Activated CD8-positive, alpha-beta memory T cell treated with anti-CD3 and anti-CD28 coated beads, Interleukin-2, amount 50 U/mL, for 48 hours (primary cell): ENCODE results near the gene DENND1C.
"Not testable (repeated sequence)": the region's sequence is repeated elsewhere in the genome, so short reads cannot be mapped to it uniquely, and the experiment has no call there.

ENCODE experiments used
- DNase-seq: peaks from one replicate; pipeline ENCODE4 v3.0.0-alpha.2; 2020

Gene DENND1C

GRCh38 chr19:6508028-6508771, 26.6 kb upstream of the DENND1C start:
- DNase-seq, result not testable (repeated sequence)

GRCh38 chr19:6503407-6504201, 22.0 kb upstream of the DENND1C start:
- DNase-seq, result no peak

GRCh38 chr19:6501740-6502648, 20.4 kb upstream of the DENND1C start, which contains the start of gene TUBB4A:
TSS of gene TUBB4A (minus strand) at chr19:6502309. CDS start at chr19:6502212, 97 bp downstream.
- DNase-seq, result peak; percentile 75

- DNase-seq, result no peak
Measured at GRCh38 chr19:6500837-6501739, 19.5 kb upstream of the DENND1C start.

- no peak for DNase-seq
Measured at GRCh38 chr19:6499052-6499790, 17.6 kb upstream of the DENND1C start.

GRCh38 chr19:6498294-6499036, 16.9 kb upstream of the DENND1C start:
- DNase-seq, result no peak

GRCh38 chr19:6495947-6496346, 14.4 kb upstream of the DENND1C start:
- DNase-seq, result no peak

GRCh38 chr19:6494438-6495036, 12.9 kb upstream of the DENND1C start:
- DNase-seq, result no peak

GRCh38 chr19:6491802-6492592, 10.4 kb upstream of the DENND1C start:
- no peak for DNase-seq

- DNase-seq, result no peak
Measured at GRCh38 chr19:6490134-6490533, 8.5 kb upstream of the DENND1C start.

- DNase-seq, result no peak
Measured at GRCh38 chr19:6489278-6490061, 7.9 kb upstream of the DENND1C start.

- DNase-seq, result no peak
Measured at GRCh38 chr19:6484831-6485230, 3.2 kb upstream of the DENND1C start.

- DNase-seq, result no peak
Measured at GRCh38 chr19:6484230-6484629, 2.6 kb upstream of the DENND1C start.

- no peak for DNase-seq
Measured at GRCh38 chr19:6483235-6483634, 1.6 kb upstream of the DENND1C start.

- no peak for DNase-seq
Measured at GRCh38 chr19:6482343-6482686, 728 bp upstream of the DENND1C start.

GRCh38 chr19:6480848-6481415, 655 bp downstream of the DENND1C start:
- DNase-seq, result no peak

- DNase-seq, result no peak
Measured at GRCh38 chr19:6479836-6480398, 1.7 kb downstream of the DENND1C start.

- no peak for DNase-seq
Measured at GRCh38 chr19:6478815-6479214, 2.8 kb downstream of the DENND1C start.
